Nucleus accumbens (tissue), 56 donors: ENCODE data around the gene GARIN3.
"Not testable (repeated sequence)": the region's sequence is repeated elsewhere in the genome, so short reads cannot be mapped to it uniquely, and the experiment has no call there.

ENCODE experiments used
- DNase-seq, 56 donors: peaks; one replicate each; lab custom pipeline; 2025; lab: John Stamatoyannopoulos, UW

GARIN3 gene

DNA sequence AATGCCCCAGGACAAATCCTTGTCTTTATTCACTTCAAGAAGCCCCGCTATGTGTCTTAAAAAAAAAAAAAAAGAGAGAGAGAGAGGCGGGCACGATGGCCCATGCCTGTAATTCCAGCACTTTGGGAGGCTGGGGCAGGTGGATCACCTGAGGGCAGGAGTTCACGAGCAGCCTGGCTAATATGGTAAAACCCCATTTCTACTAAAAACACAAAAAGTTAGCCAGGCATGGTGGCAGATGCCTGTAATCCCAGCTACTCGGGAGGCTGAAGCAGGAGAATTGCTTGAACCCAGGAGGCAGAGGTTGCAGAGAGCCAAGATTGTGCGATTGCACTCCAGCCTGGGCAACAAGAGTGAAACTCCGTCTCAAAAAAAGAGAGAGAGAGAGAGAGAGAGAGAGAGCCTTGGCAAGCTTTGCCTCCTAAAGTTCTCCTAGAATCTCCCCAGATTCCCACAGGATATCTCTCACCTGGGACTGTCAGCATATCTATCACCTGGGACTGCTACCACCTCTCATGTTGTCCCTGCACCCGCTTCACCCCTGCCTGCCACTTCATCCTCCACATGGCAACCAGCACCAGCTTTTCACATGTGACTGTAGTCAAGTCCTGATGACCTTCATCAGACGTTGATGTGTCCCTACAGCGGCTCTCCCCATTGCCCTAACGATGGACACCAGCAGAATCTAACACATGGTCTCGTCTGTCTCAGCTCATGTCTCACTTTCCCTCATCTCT lies 20.4 kb upstream of the GARIN3 start:
- no peak for DNase-seq

DNA sequence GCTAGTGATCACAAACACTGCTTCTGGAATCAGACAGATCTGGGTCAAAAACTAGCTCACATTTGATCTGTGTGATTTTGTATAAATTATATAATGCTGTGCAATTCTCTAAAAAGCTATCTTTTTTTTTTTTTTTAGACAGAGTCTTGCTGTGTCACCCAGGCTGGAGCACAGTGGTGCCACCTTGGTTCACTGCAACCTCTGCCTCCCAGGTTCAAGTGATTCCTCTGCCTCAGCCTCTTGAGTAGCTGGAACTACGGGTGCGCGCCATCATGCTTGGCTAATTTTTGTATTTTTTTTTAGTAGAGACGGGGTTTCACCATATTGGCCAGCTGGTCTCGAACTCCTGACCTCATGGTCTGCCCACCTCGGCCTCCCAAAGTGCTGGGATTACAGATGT lies 19.1 kb upstream of the GARIN3 start:
- not testable (repeated sequence) for DNase-seq

DNA sequence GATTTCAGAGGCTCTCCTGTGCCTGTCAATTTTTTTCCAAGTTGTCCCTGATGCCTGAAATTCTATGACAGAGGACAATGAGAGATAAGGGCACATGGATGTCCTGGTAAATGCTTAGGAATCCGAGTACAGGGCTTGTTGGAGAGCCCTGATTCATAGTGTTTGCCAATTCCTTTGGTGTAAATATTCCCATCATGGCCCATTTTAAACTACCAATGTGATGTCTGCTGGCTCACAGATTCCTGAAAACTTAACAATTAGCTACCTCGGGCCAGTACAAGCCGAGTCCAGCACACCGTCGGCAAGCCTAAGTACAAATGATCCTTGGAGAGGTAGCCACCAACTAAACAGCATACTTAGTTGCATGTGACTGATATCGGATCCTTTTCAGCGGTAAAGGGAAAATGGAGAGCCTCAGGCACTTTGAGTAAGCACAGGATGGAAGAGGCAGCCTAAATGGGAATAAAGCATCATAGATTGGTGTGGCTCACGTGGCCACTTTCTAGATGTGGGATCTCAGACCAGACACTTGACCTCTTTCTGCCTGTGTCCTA lies 18.1 kb upstream of the GARIN3 start:
- DNase-seq = no peak

DNA sequence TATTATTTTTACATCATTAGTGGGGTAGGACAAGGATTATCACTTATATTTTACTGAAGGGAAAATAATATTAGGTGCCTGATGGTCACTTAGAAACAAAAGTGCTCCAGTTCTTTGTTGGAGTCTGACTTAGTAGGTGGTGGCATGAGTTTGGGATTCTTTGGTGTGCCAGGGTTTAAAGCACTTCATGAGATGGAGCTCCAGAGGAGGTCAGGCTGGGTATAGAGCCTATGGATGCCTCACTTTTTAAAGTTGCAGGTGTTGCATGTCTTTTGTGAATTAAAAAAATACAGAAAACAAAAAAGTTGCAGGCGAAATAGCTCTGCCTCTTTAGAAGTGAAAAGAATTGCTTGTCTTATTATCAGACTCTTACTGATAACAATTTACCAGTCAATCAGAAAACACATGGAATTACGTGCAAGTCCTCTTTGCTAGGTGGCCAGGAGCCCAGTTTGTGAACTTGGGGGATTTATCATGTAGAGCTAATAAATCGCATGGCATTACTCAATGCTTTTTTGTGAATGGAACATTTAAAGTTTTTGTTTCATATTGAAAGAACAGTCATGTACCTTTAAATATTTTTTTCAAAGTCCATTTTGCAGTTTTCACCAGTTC lies 16.2 kb upstream of the GARIN3 start:
- DNase-seq = no peak

DNA sequence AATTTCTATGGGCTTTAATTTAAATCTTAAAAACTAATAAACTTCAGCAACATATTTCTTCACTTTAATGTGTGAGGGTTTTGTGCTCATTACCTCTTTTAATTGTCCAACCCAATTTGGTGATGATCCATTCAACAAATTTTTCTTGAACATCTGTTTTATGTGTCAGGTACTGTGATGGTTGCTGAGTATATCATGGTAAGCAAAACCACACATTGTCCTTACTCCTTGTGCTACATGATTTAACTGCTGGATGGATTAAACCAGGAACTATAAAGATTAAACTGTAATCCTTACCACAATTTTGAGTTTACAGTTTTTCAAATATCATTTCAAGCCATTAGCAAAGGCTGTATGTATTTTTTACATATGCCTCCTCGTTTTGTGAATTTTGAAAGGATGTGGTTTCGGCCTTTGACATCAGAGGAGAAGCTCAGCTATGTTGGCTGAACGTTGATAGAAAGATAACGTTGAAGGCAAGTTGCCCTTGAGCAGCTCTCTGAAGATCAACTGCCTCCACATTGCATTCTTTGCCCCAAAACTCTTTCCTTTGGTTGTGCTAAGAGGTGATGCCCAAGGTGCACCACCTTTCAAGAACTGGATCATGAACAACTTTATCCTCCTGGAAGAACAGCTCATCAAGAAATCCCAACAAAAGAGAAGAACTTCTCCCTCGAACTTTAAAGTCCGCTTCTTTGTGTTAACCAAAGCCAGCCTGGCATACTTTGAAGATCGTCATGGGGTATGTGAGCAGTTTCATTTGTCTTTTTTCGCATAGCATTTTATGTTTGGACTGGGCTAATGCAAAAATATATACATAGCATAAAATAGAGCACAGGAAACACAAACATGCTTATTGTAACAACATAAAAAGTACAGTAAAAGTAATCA lies 14.6 kb upstream of the GARIN3 start, which contains the start of gene ITK:
Gene ITK, plus strand, starts transcription at position 467 of the 891 bp plus-strand sequence. Its CDS starts 138 bp downstream, at position 605.
- DNase-seq = no peak

DNA sequence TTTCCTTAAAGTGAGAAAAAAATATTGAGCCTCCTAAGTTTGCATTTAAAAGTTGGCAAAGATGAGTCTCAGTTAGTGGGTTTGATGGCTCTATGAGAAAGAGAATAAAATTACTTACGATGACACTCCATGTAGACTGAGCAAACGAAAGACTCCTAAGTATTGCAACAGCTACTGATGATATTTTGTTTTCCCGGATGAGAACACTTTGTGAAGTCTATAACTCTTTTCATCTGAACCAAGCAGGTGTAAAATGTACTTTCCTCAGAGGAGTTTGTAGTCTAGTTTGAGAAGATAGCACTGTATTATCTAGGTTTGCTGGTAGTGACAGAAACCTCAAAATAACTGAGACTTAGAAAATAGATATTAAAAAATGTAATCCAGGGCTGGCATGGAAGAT lies 12.9 kb upstream of the GARIN3 start:
- DNase-seq = no peak

DNA sequence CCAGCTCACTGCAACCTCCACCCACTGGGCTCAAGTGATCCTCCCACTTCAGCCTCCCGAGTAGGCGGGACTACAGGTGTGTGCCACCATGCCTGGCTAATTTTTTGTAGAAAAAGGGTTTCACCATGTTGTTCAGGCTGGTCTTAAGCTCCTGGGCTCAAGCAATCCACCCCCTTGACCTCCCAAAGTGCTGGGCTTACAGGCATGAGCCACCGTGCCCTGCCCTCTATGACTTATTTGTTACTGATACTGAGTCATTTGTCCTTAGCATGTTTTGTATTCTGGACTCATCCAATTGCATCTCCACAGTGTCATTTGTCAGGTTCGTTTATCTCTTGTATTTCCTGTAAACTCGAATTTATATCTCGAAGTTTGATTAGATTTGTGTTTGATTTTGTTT lies 11.9 kb upstream of the GARIN3 start:
- DNase-seq = no peak

DNA sequence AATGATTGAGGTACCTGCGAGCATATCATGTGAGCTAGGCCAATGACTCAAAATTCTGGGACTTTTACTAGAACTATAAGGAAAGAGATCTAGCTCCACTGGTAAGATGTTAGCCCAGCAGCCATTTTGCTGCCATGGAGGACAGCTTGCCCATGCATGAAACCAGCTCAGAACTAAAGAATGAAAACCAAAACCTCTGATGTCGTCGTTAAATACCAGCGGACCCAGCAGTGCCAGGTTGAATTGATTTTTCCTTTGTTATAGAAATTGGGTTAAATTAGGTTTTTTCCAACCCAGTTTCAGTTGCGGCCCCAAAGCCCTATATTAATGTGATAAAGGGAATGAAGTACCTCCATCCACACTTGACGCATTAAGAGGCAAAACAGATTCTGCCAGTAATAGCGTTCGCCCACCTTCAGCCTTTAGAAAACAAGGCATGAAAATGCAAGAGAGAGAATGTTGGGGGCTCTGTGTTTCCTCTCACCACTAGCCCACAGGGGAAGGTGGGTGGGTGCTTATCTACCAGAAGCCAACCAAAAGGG lies 9.1 kb upstream of the GARIN3 start:
- DNase-seq = no peak

DNA sequence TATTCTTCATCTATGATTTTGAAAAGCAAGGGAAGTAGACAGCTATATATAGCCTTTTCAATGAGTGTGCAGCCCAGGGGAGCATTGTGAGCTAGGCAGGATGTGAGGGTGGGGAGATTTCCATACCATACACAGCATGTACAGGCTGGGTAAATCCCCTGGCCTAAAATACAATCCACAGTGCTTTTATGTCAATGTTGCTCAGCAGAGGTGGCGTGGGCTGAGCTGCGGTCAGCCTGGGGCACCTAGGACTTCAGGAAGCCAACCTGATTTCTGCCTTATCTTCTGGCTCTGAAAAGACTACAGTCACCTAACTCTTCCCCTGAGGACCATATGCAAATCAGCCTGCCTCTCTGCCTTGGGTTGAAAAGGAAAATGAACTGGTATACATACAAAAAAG lies 6.3 kb upstream of the GARIN3 start:
- DNase-seq = no peak

DNA sequence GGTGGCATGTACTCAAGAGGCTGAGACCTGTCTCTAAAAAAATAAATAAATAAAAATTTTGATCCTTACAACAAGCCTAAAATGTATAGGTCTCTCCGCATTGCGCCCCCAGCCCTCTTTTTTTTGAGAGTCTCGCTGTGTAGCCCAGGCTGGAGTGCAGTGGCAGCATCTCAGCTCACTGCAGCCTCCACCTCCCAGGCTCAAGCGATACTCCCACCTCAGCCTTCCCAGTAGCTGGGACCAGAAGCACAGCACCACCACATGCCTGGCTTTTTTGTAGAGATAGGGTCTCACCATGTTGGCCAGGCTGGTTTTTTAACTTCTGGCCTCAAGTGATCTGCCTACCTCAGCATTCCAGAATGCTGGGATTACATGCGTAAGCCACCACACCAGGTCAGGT lies 2.2 kb upstream of the GARIN3 start:
- DNase-seq = no peak

DNA sequence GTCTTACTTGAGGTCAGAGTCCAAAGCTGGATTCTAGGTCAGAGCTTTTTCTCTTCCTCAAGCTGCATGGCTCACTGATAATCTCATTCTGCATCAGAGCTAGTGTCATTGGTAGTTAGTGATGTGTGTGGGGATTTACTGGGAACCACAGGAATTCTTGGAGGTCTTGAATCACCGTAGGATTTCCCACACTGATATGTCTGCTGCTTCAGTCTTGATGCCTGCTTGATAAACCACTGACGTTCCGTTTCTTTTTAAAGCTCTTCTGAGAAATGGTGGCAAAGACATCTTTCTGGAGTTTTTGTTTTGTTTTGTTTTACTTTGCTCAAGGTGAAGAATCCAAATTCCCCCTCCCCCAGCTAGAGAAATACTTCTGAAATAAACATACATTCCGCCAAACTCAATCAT lies 1.2 kb upstream of the GARIN3 start:
- DNase-seq = no peak

DNA sequence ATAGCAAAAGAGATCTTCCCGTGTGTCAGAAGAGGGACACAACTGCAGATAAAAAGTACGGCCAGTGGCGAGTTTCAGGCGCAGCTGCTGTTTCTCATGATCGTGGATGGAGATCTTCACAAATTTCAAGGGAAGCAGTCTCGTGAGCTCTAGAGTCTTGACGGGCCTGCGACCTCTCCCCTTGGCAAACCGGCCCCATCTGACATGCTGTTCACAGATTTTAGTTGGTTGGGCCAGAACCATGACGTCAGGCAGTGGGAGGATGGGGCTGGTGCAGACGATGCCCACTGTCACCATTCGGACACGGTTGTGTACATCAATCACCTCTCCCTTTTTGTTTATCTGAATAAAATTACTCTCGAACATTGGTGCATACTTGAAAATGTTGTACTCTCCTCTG lies 396 bp downstream of the GARIN3 start:
- no peak for DNase-seq

DNA sequence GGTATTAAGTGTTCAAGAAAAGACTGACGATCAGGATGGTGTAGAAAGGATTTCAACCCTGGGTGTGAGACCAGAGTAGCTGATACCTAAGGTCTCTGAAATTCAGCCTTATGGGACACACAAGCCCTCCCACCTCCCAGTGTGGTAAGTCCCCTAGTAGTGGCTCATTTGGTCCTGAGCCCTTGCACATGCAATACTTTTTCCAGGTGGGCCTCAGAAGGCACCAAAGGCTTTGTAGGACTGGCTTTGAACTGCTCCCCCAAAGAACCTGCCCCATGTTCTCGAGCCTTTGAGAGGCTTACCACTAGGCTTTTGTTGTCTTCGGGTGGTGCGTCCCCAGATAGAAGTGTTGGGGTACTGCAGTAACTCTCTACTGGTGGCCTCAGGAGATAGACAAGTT lies 803 bp downstream of the GARIN3 start:
- DNase-seq = no peak

DNA sequence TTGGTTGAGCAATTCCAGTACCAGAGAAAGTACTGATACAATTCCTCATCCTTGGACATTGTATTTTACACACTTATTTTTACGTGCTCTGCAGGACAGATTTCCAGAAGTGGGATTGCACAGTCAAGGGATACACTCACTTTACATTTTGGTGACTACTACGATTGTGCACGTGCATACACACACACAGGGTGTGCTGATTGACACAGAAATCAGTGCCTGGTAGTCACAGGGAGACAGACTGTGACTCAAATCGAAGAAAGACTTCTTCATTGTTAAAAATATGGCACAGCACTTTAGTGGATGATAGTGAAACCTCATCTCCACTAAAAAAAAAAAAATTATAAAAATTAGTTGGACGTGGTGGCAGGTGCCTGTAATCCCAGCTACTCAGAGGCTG lies 1.5 kb downstream of the GARIN3 start:
- DNase-seq = no peak

DNA sequence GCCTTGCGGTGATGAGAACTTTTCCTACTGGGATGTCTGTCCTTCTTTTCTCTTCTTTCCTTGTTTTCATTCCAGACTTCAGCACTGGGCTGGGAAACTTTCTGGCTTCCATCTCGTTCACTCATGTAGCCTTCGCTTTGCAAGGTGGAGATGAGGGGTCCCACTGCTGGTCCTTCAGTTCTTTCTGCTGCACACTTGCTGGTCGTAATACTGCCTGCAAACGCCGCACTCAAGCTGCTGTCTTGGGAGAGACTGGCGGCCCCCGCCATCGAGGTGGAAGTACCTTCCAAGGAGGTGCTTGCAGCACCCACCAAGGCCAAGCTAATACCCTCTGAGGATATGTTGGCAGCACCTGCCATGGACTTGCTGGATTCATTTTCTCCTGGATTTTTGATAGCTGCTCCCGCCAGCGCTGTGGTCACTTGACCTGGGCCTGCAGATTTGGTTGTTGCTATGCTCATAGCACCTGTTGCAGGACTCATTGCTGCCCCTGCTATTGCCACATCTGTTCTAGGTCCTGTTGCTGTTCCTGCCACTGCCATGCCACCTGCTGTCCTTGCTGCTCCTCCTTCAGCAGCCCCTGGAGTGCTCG lies 3.0 kb downstream of the GARIN3 start:
- DNase-seq = no peak

DNA sequence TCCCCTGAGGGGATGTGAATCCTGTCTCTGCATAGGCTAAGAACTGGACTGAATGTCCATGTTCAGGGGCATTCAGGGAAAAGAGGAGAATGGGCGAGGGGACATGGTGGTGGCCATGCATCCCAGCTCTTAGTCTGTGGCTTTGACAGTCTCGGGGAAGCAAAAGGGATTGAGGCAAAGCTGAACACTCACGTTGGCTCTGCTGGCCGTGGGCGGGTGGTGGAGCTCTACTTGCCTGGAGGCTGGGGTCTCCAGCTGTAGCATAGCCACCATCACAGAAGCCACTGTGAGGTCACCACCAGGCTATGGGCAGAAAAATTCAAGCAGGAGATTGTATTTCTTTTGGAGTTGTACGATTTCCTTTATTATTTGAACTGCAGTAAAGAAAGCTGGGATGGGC lies 4.1 kb downstream of the GARIN3 start:
- DNase-seq = no peak

DNA sequence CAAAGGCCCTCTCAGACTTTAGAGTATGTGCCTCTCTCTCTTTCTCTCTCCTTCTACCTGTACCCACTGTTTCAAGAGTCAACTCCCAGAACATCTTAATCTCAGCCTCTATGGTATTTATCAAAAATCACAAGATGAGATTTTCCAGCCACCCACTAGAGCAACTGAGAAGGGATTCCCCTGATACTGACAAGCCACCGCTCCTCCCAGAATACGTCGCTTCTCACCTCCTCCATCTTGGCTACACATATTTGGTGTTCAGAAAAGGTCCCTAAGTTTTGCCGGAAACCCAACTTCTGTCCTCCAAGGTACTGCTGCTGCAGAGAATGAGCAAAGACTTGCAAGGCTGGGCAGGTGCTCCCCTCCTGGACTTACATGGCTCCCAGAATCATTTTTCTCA lies 6.1 kb downstream of the GARIN3 start:
- DNase-seq = no peak

DNA sequence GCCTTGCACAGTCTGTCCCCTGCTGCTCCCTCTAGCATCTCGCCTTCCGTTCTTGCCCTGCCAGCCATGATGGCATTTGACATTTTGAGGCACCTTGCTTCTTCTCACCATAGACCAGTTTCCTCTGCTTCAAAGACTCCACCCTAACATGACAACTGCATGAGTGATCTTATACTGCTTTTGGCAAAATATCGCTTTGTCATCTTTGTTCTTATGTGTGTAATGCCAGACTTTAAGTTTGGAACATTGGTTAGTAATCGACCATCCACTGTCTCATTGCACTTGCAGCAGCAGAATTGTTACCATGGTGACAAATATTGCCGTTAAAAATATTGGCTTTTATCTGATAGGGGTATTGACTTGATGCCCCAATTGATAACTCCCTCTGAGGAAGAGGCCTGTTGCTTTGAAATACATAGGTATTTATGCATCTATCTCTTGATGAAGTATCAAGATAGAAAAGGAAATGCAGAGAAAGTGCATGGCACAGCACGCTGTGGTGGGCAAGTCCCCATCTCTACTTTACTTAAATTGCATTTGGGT lies 6.8 kb downstream of the GARIN3 start:
- DNase-seq = no peak

DNA sequence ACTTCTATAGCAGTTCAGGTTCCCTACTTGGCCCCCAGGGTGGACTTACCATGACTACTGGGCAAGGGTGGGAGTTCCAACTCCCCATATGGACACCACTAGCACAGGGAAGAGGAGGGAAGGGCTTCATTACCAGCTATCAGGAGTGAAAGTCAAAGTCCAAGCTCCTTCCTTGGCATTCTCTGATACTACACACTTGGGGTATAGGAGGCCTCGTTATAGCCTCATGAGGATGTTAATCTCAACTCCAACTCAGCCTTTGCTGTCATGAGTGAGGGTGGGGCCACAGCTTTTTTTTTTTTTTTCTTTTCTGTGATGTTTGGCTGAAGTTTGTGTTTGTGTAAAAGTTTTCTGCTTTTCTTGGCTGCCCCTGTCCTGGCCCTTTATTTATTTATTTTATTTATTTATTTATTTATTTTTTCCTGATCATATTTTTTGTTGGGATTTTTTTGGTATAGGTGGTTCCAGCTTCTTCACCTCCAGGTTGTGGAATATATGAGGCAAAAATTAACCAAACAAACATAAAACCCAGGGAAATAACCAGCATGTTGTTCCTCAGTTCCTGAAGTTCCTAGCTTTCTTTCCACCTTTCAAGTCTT lies 8.7 kb downstream of the GARIN3 start:
- DNase-seq = no peak

DNA sequence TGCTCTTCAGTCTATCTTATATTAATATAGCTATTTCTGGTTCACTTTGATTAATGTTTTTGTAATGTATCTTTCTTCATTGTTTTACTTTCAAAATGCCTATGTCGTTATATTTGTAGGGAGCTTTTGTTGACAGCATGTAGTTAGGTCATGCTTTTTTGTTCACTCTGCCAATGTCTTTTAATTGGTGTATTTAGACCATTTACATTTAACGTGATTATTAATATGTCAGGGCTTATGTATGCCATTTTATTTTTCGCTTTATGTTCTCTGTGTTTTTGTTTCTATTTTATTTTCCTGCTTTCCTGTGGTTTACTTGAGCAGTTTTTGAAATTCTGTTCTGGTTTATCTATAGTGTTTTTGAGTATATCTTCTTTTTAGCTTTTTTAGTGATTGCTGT lies 10.8 kb downstream of the GARIN3 start:
- DNase-seq = no peak
